GM20000 (cell line): Measurements from ENCODE around the gene BAIAP2.

Experiments used
- DNase-seq: peaks from one replicate; pipeline ENCODE4 v3.0.0; 2012; ENCODE audit warnings: low spot score
- CTCF ChIP-seq: IDR thresholded peaks from 2 replicates; pipeline ENCODE4 v1.5.1; 2012; ENCODE audit warnings: mild to moderate bottlenecking, control low read depth; ENCODE audit errors: extremely low read depth, missing control alignments

Gene BAIAP2

GRCh38 chr17:81102352-81102751 is 67.4 kb downstream of the BAIAP2 start:
- DNase-seq = no peak
- no peak for TF ChIP-seq CTCF

GRCh38 chr17:81102869-81103268 is 67.9 kb downstream of the BAIAP2 start:
- no peak for DNase-seq
- TF ChIP-seq CTCF = no peak

GRCh38 chr17:81103379-81103778 is 68.4 kb downstream of the BAIAP2 start:
- no peak for TF ChIP-seq CTCF
- DNase-seq = no peak

GRCh38 chr17:81106716-81107115 is 71.8 kb downstream of the BAIAP2 start:
- no peak for TF ChIP-seq CTCF
- DNase-seq = no peak

- no peak for DNase-seq
These were observed 73.3 kb downstream of the BAIAP2 start for GRCh38 chr17:81108220-81108619.

GRCh38 chr17:81109957-81110356 is 75.0 kb downstream of the BAIAP2 start:
- TF ChIP-seq CTCF = no peak
- no peak for DNase-seq

More at GRCh38 chr17:81108220-81108619, 73.3 kb downstream of the BAIAP2 start:
- TF ChIP-seq CTCF = no peak

GRCh38 chr17:81110488-81111040 is 75.6 kb downstream of the BAIAP2 start:
- TF ChIP-seq CTCF = no peak
- no peak for DNase-seq
